GM23338 (cell line): ENCODE data around the gene CAPZB. TPM values are rescaled to one million over a fixed set of nuclear protein-coding genes. Genes with fewer than 3 reads are reported as not detected.

Experiments
- ATAC-seq: fragments of 200-7000 bp; cut with Tn5 transposase; 3 replicates; pipeline ENCODE4 v1.9.1; 2020
- DNase-seq: peaks from one replicate; pipeline ENCODE4 v3.0.0-alpha.2; 2015; ENCODE audit warnings: low spot score
- H2AFZ ChIP-seq: fragments of 200-600 bp; sonication (generic); 2 replicates; pipeline ENCODE4 v1.8.0; 2016; ENCODE audit warnings: antibody characterized with exemption, mild to moderate bottlenecking, moderate library complexity
- H3F3A ChIP-seq: fragments of 200-600 bp; sonication (generic); replicated peaks from 2 replicates; pipeline ENCODE4 v1.8.0; 2017; ENCODE audit warnings: antibody characterized with exemption, mixed run types, low read depth
- H3K27ac ChIP-seq: fragments of 200-600 bp; sonication (generic); 2 replicates; pipeline ENCODE4 v1.6.1; 2016; ENCODE audit warnings: low read depth
- H3K27me3 ChIP-seq: fragments of 200-600 bp; sonication (generic); 2 replicates; pipeline ENCODE4 v1.8.0; 2016; ENCODE audit warnings: mild to moderate bottlenecking, mixed run types, moderate library complexity; ENCODE audit not compliant: insufficient read depth
- H3K36me3 ChIP-seq: fragments of 200-600 bp; sonication (generic); 2 replicates; pipeline ENCODE4 v1.8.0; 2016; ENCODE audit warnings: mild to moderate bottlenecking; ENCODE audit not compliant: insufficient read depth
- H3K4me1 ChIP-seq: fragments of 200-600 bp; sonication (generic); 2 replicates; pipeline ENCODE4 v1.8.0; 2016; ENCODE audit warnings: mild to moderate bottlenecking, moderate library complexity; ENCODE audit not compliant: insufficient read depth
- H3K4me2 ChIP-seq: fragments of 200-600 bp; sonication (generic); 2 replicates; pipeline ENCODE4 v1.7.1; 2017; ENCODE audit warnings: mixed run types
- H3K4me3 ChIP-seq: fragments of 200-600 bp; sonication (generic); 2 replicates; pipeline ENCODE4 v1.6.1; 2016; ENCODE audit warnings: mixed run types
- H3K79me2 ChIP-seq: fragments of 200-600 bp; sonication (generic); replicated peaks from 2 replicates; pipeline ENCODE4 v1.8.0; 2017; ENCODE audit warnings: mild to moderate bottlenecking; ENCODE audit not compliant: insufficient read depth
- H3K9me2 ChIP-seq: fragments of 200-600 bp; sonication (generic); 2 replicates; pipeline ENCODE4 v1.8.0; 2017; ENCODE audit not compliant: insufficient read depth
- H4K20me1 ChIP-seq: fragments of 200-600 bp; sonication (generic); replicated peaks from 2 replicates; pipeline ENCODE4 v1.8.0; 2017; ENCODE audit warnings: mild to moderate bottlenecking; ENCODE audit not compliant: insufficient read depth
- H3K27ac Mint-ChIP-seq: 2 replicates; pipeline ENCODE4 v1.8.0; 2020; ENCODE audit warnings: inconsistent platforms, mild to moderate bottlenecking, moderate library complexity, mixed read lengths
- H3K27me3 Mint-ChIP-seq: 3 replicates; pipeline ENCODE4 v1.8.0; 2022; ENCODE audit warnings: low read depth, mild to moderate bottlenecking, moderate library complexity, mixed read lengths, inconsistent platforms; ENCODE audit not compliant: insufficient read depth, poor library complexity
- H3K36me3 Mint-ChIP-seq: 3 replicates; pipeline ENCODE4 v1.8.0; 2021; ENCODE audit warnings: low read depth, mild to moderate bottlenecking, inconsistent platforms, moderate library complexity, mixed read lengths
- H3K4me1 Mint-ChIP-seq: 3 replicates; pipeline ENCODE4 v1.8.0; 2020; ENCODE audit warnings: mild to moderate bottlenecking, inconsistent platforms, mixed read lengths
- H3K4me3 Mint-ChIP-seq: 3 replicates; pipeline ENCODE4 v1.8.0; 2021; ENCODE audit warnings: moderate library complexity, mild to moderate bottlenecking, inconsistent platforms, mixed read lengths
- H3K9me3 Mint-ChIP-seq: 3 replicates; pipeline ENCODE4 v1.8.0; 2020; ENCODE audit warnings: moderate library complexity, mild to moderate bottlenecking, inconsistent platforms, mixed read lengths
- CREB1 ChIP-seq: fragments of 250-450 bp; sonication (Bioruptor Pico); IDR thresholded peaks from 2 replicates; pipeline ENCODE4 v1.5.0; 2020; ENCODE audit warnings: low read depth, mild to moderate bottlenecking, moderate library complexity
- NANOG ChIP-seq: IDR thresholded peaks from 2 replicates; pipeline ENCODE4 v1.6.1; 2016; ENCODE audit warnings: antibody characterized with exemption, borderline replicate concordance
- POLR2AphosphoS5 ChIP-seq: IDR thresholded peaks from 2 replicates; pipeline ENCODE4 v1.6.1; 2016; ENCODE audit warnings: antibody characterized with exemption, low read depth
- ZNF331 ChIP-seq: fragments of 250-450 bp; sonication (Bioruptor Pico); IDR thresholded peaks from 2 replicates; pipeline ENCODE4 v1.5.0; 2020; ENCODE audit warnings: low read depth, mild to moderate bottlenecking, moderate library complexity
- long read RNA-seq: library from polyadenylated mRNA; unstranded; transcript quantifications from one replicate; pipeline ENCODE4 v2.0.0, GENCODE V29; 2020; ENCODE audit not compliant: unreplicated experiment
- polyA plus RNA-seq: library from polyadenylated mRNA; unstranded; fragments of >200 nt; fragmentation: Nextera tagmentation; extraction: Ambion mirVana; gene quantifications from 2 replicates; pipeline ENCODE4 v1.2.1, GENCODE V29; 2016
- total RNA-seq: library from RNA; depleted of rRNA; stranded (reverse); fragments of >200 nt; shearing (Covaris generic); gene quantifications from 2 replicates; pipeline ENCODE4 v1.2.3, GENCODE V29; 2014; rRNA removed
- TF ChIP-seq, protein P1 (sequence below): fragments of 250-450 bp; sonication (Bioruptor Pico); IDR thresholded peaks from 2 replicates; pipeline ENCODE4 v1.5.0; 2020; ENCODE audit warnings: mild to moderate bottlenecking, moderate library complexity
- TF ChIP-seq, protein P2 (sequence below): IDR thresholded peaks from one replicate; pipeline ENCODE4 v1.6.1; 2018; ENCODE audit warnings: antibody characterized with exemption; ENCODE audit not compliant: unreplicated experiment
- TF ChIP-seq, protein P3 (sequence below): IDR thresholded peaks from 2 replicates; pipeline ENCODE4 v1.6.1; 2016; ENCODE audit warnings: antibody characterized with exemption
- TF ChIP-seq, protein P4 (sequence below), 2 experiments: fragments of 200-600 bp in 1 of 2; sonication (generic) in 1 of 2; conservative IDR thresholded peaks; 2 replicates each; pipeline versions ENCODE4 v1.5.1 to v1.6.1; 2016 to 2017; ENCODE audit warnings: antibody characterized with exemption in 2 of 2, low read depth in 2 of 2, mild to moderate bottlenecking in 2 of 2, moderate library complexity in 1 of 2

CAPZB gene
- total RNA-seq = 183 and 195 TPM in 2 replicates
- polyA plus RNA-seq = 320 and 348 TPM in 2 replicates
- long read RNA-seq, transcript CAPZB-201 (9 exons, 858 nt) = major isoform, 156 of 175 reads
- long read RNA-seq, partial matches to known transcripts = 10 of 175 reads
- long read RNA-seq, other reads (novel, unspliced or antisense) = 4 of 175 reads

DNA sequence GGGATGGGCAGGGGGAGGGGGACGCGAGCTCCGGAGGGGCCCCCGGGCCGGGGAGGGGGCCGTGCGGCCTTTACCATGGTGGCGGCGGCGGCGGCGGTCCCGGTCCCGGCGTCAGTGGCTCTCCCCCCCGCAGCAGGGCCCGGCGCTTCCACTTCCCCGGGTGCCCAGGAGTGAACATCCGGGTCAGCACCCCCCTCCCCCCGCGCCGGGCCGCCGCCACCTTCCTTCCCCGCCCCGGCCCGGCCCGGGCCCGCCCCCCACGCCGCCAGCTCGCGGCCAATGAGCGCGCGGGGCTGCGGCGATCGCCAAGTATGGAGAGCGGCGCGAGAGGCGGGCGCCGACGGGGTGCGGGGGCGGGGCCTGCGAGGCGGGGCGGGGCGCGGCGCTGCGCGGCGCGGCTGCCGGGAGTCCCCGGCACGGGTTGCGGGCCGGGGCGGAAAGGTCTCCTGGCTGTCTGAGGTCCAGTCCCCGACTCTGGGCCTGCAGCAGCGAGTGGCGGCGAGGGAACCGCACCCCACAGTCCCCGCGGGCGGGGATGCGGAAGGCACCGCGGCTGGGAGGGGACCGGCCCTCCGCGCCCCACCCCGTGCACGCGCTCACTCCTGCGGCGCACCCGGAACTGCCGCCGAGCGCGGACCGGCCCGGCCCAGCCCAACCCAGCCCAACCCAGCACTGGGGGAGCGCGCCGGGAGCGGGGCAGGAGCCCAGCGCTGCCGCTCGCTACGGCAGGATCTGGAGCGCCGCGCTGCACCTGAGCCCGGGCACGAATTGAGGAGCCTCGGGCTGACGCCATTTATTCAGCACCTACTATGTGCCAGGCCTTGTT lies at the start of gene CAPZB:
Gene CAPZB (minus strand): TSS at position 178 of the 826 bp plus-strand sequence. CDS start 101 bp downstream, at position 77.
- no peaks in the 10 kb centered on the region for H3K9me3 Mint-ChIP-seq
- Histone ChIP-seq H4K20me1 (peaks cover 15% of the 10 kb centered on the region), H3K4me1 (peaks cover 49% of the 10 kb centered on the region), H3F3A (peaks cover 21% of the 10 kb centered on the region), H3K36me3 (no peaks in the 10 kb centered on the region), H3K27ac (peak within 1 kb of the TSS; percentile 98), H3K4me2 (peak within 1 kb of the TSS; percentile 93), H3K27me3 (no peaks in the 10 kb centered on the region), H3K9me2 (0 out of 2 replicates have a peak, but pooled peaks cover 2% of the 10 kb centered on the region), H3K79me2 (peaks cover 53% of the 10 kb centered on the region), H2AFZ (no peak within 1 kb of the TSS; the same call in 1 of the 2 replicates), H3K4me3 (peak within 1 kb of the TSS; percentile 97)
- peaks cover 18% of the 10 kb centered on the region for H3K36me3 Mint-ChIP-seq
- peaks cover 45% of the 10 kb centered on the region for H3K4me1 Mint-ChIP-seq
- peak within 1 kb of the TSS; percentile 97 for H3K27ac Mint-ChIP-seq
- peak; percentile 70 for TF ChIP-seq POLR2AphosphoS5
- TF ChIP-seq, protein P1, sequence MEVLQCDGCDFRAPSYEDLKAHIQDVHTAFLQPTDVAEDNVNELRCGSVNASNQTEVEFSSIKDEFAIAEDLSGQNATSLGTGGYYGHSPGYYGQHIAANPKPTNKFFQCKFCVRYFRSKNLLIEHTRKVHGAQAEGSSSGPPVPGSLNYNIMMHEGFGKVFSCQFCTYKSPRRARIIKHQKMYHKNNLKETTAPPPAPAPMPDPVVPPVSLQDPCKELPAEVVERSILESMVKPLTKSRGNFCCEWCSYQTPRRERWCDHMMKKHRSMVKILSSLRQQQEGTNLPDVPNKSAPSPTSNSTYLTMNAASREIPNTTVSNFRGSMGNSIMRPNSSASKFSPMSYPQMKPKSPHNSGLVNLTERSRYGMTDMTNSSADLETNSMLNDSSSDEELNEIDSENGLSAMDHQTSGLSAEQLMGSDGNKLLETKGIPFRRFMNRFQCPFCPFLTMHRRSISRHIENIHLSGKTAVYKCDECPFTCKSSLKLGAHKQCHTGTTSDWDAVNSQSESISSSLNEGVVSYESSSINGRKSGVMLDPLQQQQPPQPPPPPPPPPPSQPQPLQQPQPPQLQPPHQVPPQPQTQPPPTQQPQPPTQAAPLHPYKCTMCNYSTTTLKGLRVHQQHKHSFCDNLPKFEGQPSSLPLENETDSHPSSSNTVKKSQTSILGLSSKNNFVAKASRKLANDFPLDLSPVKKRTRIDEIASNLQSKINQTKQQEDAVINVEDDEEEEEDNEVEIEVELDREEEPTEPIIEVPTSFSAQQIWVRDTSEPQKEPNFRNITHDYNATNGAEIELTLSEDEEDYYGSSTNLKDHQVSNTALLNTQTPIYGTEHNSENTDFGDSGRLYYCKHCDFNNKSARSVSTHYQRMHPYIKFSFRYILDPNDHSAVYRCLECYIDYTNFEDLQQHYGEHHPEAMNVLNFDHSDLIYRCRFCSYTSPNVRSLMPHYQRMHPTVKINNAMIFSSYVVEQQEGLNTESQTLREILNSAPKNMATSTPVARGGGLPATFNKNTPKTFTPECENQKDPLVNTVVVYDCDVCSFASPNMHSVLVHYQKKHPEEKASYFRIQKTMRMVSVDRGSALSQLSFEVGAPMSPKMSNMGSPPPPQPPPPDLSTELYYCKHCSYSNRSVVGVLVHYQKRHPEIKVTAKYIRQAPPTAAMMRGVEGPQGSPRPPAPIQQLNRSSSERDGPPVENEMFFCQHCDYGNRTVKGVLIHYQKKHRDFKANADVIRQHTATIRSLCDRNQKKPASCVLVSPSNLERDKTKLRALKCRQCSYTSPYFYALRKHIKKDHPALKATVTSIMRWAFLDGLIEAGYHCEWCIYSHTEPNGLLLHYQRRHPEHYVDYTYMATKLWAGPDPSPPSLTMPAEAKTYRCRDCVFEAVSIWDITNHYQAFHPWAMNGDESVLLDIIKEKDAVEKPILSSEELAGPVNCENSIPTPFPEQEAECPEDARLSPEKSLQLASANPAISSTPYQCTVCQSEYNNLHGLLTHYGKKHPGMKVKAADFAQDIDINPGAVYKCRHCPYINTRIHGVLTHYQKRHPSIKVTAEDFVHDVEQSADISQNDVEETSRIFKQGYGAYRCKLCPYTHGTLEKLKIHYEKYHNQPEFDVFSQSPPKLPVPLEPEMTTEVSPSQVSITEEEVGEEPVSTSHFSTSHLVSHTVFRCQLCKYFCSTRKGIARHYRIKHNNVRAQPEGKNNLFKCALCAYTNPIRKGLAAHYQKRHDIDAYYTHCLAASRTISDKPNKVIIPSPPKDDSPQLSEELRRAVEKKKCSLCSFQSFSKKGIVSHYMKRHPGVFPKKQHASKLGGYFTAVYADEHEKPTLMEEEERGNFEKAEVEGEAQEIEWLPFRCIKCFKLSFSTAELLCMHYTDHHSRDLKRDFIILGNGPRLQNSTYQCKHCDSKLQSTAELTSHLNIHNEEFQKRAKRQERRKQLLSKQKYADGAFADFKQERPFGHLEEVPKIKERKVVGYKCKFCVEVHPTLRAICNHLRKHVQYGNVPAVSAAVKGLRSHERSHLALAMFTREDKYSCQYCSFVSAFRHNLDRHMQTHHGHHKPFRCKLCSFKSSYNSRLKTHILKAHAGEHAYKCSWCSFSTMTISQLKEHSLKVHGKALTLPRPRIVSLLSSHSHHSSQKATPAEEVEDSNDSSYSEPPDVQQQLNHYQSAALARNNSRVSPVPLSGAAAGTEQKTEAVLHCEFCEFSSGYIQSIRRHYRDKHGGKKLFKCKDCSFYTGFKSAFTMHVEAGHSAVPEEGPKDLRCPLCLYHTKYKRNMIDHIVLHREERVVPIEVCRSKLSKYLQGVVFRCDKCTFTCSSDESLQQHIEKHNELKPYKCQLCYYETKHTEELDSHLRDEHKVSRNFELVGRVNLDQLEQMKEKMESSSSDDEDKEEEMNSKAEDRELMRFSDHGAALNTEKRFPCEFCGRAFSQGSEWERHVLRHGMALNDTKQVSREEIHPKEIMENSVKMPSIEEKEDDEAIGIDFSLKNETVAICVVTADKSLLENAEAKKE (CRISPR knock-in tag) = no peak
- TF ChIP-seq, protein P2, sequence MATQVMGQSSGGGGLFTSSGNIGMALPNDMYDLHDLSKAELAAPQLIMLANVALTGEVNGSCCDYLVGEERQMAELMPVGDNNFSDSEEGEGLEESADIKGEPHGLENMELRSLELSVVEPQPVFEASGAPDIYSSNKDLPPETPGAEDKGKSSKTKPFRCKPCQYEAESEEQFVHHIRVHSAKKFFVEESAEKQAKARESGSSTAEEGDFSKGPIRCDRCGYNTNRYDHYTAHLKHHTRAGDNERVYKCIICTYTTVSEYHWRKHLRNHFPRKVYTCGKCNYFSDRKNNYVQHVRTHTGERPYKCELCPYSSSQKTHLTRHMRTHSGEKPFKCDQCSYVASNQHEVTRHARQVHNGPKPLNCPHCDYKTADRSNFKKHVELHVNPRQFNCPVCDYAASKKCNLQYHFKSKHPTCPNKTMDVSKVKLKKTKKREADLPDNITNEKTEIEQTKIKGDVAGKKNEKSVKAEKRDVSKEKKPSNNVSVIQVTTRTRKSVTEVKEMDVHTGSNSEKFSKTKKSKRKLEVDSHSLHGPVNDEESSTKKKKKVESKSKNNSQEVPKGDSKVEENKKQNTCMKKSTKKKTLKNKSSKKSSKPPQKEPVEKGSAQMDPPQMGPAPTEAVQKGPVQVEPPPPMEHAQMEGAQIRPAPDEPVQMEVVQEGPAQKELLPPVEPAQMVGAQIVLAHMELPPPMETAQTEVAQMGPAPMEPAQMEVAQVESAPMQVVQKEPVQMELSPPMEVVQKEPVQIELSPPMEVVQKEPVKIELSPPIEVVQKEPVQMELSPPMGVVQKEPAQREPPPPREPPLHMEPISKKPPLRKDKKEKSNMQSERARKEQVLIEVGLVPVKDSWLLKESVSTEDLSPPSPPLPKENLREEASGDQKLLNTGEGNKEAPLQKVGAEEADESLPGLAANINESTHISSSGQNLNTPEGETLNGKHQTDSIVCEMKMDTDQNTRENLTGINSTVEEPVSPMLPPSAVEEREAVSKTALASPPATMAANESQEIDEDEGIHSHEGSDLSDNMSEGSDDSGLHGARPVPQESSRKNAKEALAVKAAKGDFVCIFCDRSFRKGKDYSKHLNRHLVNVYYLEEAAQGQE = no peak
- TF ChIP-seq, protein P3, sequence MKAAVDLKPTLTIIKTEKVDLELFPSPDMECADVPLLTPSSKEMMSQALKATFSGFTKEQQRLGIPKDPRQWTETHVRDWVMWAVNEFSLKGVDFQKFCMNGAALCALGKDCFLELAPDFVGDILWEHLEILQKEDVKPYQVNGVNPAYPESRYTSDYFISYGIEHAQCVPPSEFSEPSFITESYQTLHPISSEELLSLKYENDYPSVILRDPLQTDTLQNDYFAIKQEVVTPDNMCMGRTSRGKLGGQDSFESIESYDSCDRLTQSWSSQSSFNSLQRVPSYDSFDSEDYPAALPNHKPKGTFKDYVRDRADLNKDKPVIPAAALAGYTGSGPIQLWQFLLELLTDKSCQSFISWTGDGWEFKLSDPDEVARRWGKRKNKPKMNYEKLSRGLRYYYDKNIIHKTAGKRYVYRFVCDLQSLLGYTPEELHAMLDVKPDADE = no peak; the same call in 1 of the 2 replicates
- no peak for TF ChIP-seq NANOG
- TF ChIP-seq, protein P4, sequence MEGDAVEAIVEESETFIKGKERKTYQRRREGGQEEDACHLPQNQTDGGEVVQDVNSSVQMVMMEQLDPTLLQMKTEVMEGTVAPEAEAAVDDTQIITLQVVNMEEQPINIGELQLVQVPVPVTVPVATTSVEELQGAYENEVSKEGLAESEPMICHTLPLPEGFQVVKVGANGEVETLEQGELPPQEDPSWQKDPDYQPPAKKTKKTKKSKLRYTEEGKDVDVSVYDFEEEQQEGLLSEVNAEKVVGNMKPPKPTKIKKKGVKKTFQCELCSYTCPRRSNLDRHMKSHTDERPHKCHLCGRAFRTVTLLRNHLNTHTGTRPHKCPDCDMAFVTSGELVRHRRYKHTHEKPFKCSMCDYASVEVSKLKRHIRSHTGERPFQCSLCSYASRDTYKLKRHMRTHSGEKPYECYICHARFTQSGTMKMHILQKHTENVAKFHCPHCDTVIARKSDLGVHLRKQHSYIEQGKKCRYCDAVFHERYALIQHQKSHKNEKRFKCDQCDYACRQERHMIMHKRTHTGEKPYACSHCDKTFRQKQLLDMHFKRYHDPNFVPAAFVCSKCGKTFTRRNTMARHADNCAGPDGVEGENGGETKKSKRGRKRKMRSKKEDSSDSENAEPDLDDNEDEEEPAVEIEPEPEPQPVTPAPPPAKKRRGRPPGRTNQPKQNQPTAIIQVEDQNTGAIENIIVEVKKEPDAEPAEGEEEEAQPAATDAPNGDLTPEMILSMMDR (conservative IDR thresholded peaks at IDR 0.05; ENCODE audit: low read depth in 2 of 2) = no peak
- no peak for TF ChIP-seq CREB1 (CRISPR knock-in tag)
- no peak for TF ChIP-seq ZNF331 (CRISPR knock-in tag)
- H3K4me3 Mint-ChIP-seq = peak within 1 kb of the TSS; percentile 95
- H3K27me3 Mint-ChIP-seq = peaks cover 28% of the 10 kb centered on the region
- DNase-seq (peak; percentile 90), ATAC-seq (peak; percentile 58)
